ENCODE results near the gene RBM20.

RBM20 gene

DNA sequence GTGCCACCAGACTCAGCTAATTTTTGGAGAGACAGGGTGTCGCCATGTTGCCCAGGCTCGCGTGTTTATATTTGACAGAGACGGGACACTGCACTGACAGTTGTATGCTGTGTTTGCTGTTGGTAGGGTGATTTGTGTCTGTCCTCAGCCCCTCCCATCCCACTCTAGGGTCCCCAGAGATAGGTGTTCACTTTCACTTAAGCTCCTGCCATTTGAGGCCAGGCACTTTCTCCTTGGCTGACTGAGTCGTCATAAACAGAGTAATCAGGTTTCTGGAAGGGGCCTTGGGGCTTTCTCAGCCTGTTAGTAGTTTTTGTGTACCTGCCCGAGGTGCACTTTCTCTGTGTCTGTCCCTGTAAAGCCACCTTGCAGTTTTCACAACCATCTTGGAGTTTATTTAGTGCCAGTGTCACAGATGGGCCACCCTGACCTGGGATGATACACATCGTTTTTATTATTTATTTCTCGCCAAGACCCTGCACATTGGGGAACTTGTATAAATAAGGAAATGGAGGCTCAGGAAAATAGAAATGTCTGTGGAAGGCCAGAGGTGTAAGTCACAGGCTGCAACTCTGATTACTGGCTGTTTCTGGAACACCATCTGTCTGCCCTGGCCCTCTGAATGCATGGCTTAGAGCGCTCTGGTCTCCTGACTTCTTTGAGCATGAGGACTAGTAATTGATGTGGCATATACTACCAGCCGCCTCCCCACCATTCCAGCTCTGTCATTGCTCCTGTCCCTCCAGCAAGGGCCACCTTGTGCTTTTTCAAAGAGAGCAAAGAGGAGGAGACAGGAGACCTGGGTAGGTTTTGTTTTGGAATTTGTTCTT lies 145.7 kb downstream of the RBM20 start:
- DNase-seq = no peak

DNA sequence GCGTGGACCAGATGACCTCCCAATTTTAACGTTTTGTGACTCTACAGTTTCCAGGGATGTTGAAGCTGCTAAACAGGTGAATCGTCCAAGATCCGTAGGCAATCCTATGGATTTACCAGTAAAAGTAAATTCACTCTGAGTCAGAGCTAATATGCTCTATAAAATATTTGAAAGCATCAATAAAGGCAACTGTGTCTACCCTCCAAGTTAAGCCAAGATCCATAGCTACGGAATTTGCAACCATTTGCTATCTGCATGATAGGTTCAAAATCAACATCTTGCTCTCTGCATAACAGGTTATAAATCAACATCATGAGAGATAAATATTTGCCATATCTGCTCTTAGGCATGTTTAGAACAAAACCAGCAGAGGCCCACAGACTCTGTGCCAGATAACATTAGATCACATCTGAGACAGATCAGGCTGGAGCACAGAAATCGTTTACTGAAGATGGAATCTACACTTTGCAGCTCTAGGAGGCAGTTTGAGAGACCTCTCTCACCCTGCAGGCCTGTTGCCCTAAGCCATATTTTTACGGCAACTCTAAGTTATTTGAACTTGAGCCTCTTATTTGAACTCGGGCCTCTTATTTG lies 146.9 kb downstream of the RBM20 start:
- no peak for DNase-seq

DNA sequence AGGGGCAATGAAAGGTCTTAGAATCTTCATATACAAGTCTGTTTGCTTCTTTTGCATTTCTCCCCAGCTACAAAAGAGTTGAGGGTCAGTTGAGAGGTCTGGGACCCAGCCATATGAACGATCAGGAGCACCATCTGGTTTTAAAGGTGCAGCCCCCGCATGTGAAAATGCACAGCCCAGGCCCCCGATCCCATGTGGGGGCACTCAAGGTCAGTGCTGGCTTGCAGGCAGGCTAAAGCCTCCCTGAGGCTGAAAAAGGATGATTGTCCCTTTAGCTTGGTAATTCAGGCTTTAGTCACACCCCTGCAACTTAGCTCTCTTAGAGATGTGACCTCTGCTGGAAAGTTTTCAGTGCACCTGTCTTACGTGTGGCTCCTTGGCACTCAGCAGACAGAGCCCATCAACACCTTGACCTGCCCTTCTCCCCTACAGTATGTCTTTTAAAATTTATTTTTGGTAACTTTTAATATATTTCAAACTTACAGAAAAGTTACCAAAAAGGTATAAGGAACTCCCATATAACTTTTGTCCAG lies 147.5 kb downstream of the RBM20 start:
- no peak for DNase-seq

DNA sequence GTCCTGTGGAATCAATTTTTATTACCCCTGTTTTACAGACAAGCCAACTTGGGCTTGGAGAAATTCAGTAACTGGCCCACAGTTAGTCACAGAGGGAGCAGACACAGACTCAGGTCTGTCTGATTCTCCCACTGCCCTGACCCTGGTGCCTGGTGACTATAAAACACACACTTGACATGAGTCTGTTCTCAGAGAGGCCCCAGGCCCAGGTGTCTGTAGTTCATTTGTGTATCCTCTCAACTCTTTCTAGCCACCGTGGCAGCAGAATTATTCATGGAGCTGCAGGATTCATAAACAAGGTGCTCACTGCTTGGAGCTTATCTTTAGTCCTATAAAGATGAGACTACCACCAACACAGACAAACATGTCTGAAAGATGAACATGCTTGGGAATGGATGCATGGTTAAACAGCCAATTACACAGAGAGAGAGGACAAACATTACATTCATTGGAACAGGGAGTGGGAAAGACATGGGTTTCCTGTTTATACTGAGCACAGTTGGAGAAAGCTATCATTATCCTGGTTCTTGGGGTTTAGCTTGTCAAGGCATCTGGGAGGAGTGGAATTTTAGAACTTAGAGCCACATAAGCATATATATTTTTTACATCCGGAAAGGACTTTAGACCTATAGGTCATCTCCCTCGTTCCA lies 148.5 kb downstream of the RBM20 start:
- DNase-seq = no peak

DNA sequence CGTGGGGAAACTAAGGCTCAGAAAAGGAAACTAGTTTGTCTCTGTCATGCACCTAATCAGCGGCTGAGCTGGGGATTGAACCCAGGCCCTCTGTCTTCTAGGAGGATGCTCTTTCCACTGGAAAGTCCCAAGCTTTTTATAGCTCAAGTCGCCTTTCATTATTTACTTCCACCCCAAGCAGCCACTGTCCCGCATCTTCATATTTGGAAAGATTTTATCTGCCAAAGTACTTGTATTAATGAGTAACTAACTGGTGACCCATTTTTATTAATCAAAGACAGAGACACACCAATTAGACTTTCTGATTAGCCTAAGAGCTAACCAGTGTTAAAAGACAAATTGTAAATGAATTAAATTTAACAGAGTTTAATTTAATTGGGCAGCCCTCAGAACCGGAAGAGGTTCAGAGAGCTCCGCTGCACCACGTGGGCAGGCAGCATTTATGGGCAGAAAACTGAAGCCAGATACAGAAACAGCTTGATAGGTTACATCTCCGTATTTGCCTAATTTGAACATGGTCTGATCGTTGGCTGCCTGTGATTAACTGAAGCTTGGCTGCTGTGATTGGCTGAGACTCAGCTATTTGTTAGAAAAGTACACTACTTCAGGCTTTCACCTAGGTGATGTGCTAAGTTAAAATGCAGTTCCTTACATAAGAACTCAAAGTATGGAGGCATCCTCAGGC lies 149.1 kb downstream of the RBM20 start:
- DNase-seq = no peak

DNA sequence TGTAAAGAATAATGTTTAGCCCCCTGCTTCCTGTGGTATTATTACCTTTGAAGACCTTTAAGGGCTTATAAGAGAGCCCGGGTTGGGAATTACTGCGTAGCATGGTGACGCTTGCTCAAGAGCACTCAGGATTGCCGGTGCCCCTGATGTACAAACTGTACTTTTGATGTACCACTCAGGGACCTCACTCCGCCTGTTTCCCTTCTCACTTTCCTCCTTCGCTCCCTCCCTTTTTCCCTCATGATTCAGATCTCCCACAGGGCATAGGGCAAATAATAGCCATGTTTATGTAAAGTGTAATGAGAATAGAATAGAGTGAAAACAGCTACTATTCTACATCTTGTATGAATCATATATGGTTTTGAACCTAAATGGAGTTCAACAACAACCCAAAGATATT lies 149.8 kb downstream of the RBM20 start:
- no peak for DNase-seq

DNA sequence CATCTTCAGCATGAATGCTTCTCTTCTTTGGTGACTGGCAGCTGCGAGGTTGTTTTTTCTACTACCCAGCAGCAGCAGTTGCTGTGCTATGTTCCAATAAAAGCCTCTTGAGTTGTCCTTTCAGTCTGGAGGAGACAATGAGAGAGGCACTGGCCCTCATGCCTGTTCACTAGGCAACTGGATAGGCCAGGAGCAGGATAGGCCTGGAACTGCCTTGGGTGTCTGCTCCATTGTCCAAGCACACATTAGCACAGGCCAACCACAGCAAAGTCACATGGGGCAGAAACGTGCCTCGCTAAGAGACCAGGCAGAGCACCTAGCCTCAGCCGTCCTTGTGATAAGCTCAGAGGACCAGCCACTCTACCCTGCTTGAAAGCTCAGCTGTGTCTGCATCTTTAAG lies 150.7 kb downstream of the RBM20 start:
- no peak for DNase-seq

DNA sequence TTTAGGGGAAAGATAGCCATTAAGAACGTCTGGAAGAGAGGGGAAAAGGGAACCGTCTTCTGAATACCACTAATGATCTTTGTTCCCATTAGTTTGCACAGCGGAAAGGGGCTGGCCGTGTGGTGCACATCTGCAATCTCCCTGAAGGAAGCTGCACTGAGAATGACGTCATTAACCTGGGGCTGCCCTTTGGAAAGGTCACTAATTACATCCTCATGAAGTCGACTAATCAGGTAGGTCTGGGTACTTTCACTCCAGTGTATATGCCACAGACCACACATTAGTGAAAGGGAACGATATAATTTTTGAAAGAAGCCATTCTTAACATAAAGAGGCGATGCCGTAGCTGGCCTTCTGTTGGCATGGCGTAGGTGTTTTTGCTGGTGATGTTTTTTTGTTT lies 153.3 kb downstream of the RBM20 start:
- DNase-seq = no peak

DNA sequence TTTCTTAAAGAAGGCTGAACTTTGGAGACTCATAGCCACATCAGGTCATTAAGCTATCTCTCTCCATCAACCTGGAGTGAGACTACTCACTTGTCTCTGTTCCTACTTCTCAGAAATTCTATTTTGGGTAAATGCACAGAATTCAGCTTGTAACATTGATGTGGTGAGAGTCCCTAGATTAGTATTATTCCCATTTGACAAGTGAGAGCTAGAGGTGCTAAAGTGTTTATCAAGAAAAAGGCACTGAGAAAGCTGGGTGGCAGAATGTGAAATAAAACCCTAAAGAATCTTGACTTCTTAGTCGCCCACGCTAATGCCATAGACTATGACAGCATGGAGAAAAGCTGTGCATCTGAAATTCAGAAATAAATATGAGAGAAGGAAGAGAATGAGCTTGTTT lies 154.2 kb downstream of the RBM20 start:
- DNase-seq = no peak

DNA sequence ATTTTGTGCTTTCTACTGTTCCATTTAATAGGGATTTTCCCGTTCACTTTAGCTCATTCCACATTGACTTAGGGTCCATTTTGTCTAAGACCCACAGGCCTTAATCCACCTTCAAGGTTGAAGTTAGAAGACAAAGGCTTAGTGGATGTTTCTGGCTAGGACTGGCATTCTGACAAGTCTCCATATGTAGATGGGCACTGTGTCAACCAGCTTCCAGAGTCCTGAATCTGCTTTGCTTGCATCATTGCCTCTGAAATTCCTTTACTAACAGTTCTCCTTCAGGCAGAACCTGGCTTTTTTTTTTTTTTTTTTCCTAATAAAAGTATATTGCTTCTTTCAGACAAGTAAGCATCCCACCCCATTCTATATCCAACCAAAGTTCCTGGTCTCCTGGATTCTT lies 158.0 kb downstream of the RBM20 start:
- peak; percentile 63 for DNase-seq

DNA sequence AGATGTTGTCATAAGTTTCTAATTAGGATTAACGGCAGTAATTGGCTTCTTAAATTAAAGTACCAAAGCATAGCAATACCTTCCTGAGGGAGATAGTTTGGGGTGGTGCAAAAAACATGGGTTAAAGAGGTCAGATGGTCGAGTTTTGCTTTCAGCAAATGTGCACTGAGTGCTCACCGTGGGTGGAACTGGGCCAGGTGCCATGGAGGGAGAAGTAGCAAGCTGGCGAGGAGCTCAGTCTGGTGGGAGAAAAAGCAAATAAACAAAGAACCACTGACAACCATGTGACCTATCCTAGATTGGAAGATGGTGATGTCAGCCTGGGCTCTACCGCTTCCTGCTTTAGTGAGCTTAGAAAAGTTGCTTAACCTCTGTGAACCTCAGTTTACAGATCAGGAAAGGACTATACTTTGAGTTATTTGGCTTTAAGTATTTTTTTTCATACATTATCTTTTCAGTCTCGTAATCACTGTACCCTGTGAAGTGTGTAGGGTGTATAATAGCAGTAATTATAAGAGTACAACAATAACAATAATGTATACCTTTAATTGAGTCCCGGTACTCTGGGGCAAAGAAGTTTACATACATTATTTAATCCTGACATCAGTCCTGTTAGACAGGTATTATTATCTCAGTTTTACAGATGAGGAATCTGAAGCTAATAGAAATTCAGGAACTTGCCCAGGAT lies 158.6 kb downstream of the RBM20 start:
- peak; percentile 60 for DNase-seq

DNA sequence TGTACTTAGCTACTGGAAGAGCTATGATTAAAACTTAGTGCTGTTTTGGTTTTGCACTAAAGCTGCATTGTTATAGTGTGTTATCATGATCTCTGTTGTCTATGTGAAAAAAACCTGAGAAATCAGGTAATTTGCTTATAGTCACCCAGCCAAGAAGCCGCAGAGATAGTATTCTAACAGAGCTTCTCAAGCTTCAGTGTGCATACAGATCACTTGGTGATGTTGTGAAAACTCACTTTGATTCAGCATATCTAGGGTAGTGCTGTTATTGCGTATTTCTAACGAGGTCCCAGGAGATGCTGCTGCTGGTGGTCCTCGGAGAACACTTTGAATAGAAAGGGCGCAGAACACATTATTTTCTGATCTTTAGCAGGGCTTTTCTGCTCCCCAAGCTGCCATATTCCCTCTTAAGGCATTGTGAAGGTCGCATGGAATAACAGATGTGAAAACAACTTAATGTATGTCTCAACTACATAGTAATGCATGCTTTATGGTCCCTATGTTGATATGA lies 159.2 kb downstream of the RBM20 start:
- no peak for DNase-seq

DNA sequence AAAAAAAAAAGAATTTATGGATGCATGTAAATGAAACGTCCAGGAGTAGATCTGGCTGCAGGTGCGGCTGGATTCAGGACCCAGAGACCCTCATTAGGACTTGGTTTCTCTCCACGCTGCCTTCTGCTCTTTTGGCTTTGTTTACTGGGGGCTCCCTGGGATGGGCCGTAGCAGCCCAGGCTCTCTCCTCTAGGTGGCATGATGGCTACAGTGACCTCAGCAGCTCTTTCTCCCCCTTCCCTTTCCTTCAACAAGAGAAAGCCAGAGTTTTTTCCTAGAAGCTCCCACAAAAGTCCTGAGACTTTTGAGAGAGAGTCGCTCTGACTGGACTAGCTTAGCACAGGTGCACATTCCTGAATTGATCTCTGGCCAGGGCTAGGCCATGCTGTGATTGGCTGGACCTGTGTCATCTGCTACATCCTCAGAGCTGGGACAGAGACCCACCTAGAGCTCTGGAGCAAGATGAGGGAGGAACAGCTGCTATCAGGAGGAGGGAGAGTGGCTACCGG lies 159.7 kb downstream of the RBM20 start:
- peak; percentile 61 for DNase-seq

DNA sequence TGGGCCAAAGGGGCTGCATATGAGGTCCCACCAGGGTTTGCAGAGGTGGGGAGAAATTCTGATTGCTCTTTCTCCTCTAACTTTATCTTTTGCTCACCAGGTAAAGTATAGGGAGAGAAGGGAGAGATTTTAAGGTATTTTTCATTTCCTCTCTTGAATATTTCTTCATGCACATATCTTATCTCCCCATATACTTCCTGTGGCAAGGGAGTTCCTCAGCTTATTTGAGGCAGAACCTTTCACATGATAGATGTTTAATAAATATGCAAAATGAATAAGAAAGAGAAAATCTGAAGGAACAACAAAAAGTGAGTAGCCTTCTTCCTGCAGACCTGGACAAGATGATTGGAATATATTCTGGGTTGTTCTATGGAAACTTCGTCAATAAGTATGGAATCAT lies 160.2 kb downstream of the RBM20 start:
- DNase-seq = no peak

DNA sequence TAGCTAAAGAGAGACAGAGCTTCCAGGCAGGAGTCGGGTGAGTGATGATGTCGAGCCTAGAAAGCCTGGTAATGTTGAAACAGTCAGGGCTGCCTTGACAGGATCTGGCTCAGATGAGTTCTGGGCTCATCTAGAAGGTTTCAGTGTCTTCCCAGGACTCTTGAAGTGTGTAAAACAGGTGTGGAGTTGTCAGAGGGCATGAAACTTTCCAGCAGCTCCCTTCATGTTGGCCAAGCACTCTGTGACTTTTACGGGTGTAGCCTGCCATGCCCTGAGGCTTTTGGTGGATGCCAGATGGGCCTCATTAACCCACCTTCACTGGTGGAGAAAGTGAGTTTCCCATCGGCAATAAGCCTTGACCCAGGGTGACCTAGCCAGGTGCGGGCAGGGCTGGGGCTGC lies 161.2 kb downstream of the RBM20 start:
- DNase-seq = no peak

DNA sequence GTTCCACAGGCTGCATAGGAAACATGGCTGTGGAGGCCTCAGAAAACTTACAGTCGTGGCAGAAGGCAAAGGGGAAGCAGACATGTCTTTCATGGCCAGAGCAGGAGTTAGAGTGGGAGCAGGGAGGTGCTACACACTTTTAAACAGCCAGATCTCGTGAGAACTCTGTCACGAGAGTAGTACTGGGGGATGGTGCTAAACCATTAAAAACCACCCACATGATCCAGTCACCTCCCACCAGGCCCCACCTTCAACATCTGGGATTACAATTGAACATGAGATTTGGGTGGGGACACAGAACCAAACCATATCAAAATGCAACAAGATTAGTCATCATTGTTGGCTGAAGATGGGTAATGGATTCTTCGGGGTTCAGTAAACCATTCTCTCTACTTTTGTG lies 162.2 kb downstream of the RBM20 start:
- no peak for DNase-seq

DNA sequence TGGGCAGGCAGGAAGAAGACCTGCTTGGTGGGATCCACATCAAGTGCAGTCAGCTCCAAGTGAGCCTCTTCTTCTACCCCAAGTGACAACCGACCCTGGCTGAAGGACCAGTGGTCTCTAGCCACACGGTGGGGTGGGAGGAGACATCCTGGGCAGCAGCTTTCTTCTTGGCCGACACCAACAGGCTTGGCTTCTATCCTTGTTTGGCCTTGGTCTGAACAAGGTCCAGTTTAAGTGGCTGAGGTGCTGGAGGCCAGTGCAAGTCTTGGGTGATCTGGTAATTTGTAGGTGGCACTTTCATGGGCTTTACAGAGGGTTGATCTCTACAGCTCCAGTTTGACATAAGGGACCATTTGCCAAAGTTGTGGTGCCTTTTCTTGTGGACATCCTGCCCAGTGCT lies 164.0 kb downstream of the RBM20 start:
- no peak for DNase-seq

DNA sequence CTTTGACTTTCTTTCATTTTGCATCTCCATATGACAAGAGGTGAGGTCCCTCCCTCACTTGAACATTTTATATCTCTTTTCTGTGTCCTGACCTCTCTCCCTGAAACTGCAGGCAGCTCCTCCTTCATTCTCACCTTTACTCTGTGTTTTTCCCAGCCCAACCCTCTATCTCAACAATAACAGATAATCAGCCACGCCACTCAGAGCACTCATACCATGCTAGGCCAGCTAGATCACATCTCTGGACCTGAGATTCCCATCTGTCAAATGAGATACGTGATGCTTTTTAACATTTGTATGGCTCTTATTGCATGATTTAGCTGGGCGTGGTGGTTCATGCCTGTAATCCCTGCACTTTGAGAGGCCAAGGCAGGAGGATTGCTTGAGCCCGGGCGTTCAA lies 164.5 kb downstream of the RBM20 start:
- DNase-seq = no peak

DNA sequence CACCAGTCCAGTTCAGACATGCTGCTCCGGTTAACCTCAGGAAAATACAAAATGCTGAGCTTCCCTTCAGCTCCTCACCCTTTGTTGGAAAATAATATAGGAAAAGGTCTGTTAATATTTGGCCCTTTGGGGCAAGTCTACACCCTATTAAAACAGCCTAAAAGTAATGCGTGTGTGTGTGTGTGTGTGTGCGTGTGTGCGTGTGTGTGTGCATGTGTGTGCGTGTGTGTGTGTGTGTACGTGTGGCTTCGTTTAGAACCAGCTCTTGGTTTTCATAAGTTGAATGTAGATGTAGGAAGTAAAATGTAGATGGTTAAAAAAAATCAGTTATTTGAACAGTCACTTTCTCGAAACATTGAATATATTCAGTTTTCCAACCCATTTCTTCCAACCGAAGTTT lies 166.5 kb downstream of the RBM20 start:
- DNase-seq = no peak

DNA sequence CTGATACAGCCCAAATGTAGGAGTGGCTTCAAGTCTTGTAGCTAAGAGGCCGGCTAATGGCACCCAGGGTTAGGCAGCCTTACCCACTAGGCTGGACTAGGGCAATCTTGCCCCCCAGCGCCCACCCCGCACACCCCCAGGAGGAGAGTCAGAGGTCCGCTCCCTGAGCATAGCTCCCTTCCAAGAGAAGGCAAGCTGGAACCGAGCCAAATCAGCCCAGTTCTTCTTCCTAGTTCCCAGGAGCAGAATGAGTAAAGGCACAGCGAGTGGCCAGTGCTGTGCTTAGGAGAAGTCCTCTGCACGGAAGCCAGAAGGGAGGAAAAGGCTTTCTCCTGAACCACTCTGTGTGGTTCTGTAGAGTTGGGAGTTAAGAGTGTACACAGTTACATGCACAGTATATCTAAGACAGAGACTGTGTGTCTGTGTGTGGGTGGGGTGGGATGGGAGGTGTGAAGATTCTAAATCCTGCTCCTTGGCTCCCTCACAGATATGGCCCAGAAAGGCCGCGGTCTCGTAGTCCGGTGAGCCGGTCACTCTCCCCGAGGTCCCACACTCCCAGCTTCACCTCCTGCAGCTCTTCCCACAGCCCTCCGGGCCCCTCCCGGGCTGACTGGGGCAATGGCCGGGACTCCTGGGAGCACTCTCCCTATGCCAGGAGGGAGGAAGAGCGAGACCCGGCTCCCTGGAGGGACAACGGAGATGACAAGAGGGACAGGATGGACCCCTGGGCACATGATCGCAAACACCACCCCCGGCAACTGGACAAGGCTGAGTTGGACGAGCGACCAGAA lies 167.8 kb downstream of the RBM20 start:
- DNase-seq = no peak

DNA sequence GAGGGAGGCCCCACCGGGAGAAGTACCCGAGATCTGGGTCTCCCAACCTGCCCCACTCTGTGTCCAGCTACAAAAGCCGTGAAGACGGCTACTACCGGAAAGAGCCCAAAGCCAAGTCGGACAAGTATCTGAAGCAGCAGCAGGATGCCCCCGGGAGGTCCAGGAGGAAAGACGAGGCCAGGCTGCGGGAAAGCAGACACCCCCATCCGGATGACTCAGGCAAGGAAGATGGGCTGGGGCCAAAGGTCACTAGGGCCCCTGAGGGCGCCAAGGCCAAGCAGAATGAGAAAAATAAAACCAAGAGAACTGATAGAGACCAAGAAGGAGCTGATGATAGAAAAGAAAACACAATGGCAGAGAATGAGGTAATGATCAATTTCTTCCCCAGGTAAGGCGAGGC lies 168.4 kb downstream of the RBM20 start:
- DNase-seq = no peak

Data from fibroblast of skin of scalp (primary cell).